GM18951 (cell line): Measurements from ENCODE around the gene RAPGEF4.
"Not testable (repeated sequence)": the region's sequence is repeated elsewhere in the genome, so short reads cannot be mapped to it uniquely, and the experiment has no call there.

Experiments
- POLR2A ChIP-seq: IDR thresholded peaks from 4 replicates; pipeline ENCODE4 v1.6.1; 2011; ENCODE audit warnings: mild to moderate bottlenecking; ENCODE audit not compliant: insufficient read length, insufficient read depth; ENCODE audit errors: extremely low read depth
- in situ Hi-C: fragments of 300-500 bp; cut with MboI; formaldehyde crosslinking; loops from one replicate; pipeline ENCODE4 v1.12.0; 2022; ENCODE audit warnings: low sequenced_read_pairs, mixed read lengths, inconsistent platforms; ENCODE audit not compliant: unreplicated experiment

Gene RAPGEF4

GRCh38 chr2:173027181-173028128, 291.8 kb downstream of the RAPGEF4 start:
- no peak for TF ChIP-seq POLR2A
- in situ Hi-C loops, result loop anchor here (5.0 kb wide), 1 partner anchor 185 kb away; no protein-coding TSS in a partner anchor

- no peak for TF ChIP-seq POLR2A
These were observed 292.5 kb downstream of the RAPGEF4 start for GRCh38 chr2:173028141-173028540.

DNA sequence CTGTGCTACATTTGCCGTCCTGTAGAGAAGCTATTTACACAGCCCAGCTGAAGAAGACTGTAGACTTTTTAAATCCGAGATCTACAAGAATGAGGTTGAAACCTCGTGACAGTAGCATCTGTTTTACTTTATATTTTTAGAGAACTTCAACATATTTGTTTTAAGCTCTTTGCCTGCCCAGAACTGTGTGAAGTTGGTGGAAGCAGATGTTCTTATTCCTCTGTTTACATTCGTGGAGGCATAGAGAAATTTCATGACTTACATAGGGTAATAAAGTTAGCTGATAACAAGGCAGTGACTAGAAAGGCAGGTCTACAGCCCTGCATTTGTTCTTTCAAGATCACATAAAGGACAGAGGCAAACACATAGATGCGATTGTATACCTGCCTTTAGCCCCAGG, 293.0 kb downstream of the RAPGEF4 start:
- in situ Hi-C loops, result loop anchor here (5.0 kb wide), 1 partner anchor 184 kb away; no protein-coding TSS in a partner anchor
- no peak for TF ChIP-seq POLR2A

More at GRCh38 chr2:173028141-173028540, 292.5 kb downstream of the RAPGEF4 start:
- in situ Hi-C loops, result loop anchor here (5.0 kb wide), 1 partner anchor 184 kb away; no protein-coding TSS in a partner anchor

- TF ChIP-seq POLR2A, result no peak
- in situ Hi-C loops, result no loop called here
These were observed 295.2 kb downstream of the RAPGEF4 start for GRCh38 chr2:173030561-173031490.

DNA sequence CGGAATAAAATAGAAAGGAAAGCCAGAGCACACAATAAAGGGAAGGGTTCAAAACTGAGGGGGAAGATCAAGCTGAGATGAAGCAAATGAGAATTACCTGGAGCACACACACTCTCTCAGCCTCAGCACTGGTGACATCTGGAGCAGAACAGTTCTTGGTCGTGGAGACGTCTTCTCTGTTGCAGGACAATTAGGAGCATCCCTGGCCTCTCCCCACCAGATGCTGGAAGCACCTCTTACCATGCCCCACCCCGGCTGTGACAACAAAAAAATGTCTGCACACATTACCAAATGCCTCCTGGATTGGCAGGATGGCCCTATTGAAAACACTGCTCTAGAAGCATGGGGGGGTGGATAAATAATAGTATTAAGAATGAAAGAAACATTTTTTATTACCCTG, 296.4 kb downstream of the RAPGEF4 start:
- in situ Hi-C loops, result no loop called here
- no peak for TF ChIP-seq POLR2A

- no peak for TF ChIP-seq POLR2A
- in situ Hi-C loops, result no loop called here
These were observed 297.4 kb downstream of the RAPGEF4 start for GRCh38 chr2:173033084-173033483.

DNA sequence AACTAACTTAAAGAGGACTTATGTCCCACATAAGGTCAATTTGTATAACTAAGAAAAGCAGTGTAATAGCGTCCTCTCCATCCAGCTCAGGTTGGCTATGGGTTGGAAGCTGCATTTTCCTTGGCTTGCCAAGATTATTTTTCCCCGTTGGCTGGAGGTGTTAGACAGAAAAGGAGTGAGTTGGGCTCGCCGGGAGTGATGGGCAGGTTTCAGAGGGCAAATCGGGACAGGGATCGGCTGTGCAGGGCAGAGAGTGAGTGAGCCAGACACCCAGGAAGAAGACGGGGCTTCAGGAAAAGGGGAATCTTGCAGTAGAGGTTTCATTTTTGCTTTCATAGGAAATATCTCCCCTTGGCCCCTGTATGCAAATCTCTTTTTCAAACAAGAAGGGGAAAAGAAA, 298.5 kb downstream of the RAPGEF4 start:
- no peak for TF ChIP-seq POLR2A
- in situ Hi-C loops, result no loop called here

GRCh38 chr2:173037245-173038120, 301.8 kb downstream of the RAPGEF4 start:
- in situ Hi-C loops, result no loop called here
- no peak for TF ChIP-seq POLR2A

DNA sequence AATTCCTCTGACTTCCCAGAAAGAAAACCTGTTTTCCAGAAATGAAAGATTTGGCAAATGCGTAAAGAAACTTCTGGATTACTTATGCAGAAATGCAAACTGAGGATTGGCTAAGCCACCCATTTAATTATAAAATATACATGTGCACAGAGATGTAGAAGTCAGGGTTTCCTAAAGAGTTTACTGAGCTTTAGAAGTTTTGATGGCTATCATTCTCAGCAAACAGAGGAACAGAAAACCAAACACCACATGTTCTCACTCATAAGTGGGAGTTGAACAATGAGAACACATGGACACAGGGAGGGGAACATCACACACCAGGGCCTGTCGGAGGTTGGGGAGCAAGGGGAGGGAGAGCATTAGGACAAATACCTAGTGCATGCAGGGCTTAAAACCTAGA, 302.6 kb downstream of the RAPGEF4 start:
- in situ Hi-C loops, result not testable (repeated sequence)

DNA sequence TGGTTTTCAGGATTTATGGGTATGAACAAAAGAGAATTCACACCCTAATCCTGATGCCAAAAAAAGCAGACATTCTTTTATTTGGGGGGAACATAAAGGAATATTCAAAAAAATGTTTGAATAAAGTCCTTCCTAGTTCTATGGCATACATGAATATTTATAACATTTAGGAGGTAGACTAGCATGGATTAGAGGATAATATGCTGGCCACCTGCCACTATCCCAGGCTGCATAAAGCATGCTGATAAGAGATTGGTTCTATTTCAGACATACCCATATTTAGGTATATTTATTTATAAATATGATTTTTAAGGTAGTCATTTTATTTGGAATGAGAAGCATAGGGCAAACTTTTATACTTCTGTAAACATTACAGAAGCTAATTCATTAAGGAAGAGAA, 305.1 kb downstream of the RAPGEF4 start:
- in situ Hi-C loops, result no loop called here
- no peak for TF ChIP-seq POLR2A

- no peak for TF ChIP-seq POLR2A
- in situ Hi-C loops, result no loop called here
These were observed 307.8 kb downstream of the RAPGEF4 start for GRCh38 chr2:173043476-173043875.

DNA sequence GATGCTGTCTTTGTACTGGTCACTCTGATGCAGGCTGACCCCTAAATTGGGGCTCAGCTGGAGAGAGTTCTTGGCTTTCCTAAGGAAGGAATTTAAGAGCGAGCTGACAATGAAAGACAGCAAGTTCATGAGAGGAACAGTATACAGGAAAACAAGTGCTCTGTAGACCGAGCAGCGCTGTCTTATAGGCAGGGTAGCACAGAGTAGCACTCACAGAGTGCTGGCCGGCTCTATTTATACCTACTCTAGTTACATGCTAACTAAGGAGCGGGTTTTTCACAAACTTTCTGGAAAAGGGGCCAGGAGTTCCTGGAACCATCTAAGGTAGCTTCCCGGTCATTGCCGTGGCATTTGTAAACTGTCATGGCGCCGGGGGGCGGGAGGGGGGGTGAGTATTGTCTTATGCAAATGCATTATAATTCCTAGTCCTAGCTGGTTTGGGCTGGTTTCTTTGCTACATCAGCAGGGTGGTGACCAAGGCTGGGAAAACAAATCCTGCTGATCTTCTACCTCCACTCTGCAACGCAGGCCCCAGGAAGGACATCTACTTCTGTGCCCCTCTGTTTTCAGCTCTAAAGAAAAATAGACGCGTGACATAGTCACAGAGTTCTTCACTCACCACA, 308.4 kb downstream of the RAPGEF4 start:
- TF ChIP-seq POLR2A, result no peak
- in situ Hi-C loops, result no loop called here
